ENCODE data around the gene OTUB2. TPM values are rescaled to one million over a fixed set of nuclear protein-coding genes. Genes with fewer than 3 reads are reported as not detected.

Gene OTUB2
- 1.7 TPM for total RNA-seq

DNA sequence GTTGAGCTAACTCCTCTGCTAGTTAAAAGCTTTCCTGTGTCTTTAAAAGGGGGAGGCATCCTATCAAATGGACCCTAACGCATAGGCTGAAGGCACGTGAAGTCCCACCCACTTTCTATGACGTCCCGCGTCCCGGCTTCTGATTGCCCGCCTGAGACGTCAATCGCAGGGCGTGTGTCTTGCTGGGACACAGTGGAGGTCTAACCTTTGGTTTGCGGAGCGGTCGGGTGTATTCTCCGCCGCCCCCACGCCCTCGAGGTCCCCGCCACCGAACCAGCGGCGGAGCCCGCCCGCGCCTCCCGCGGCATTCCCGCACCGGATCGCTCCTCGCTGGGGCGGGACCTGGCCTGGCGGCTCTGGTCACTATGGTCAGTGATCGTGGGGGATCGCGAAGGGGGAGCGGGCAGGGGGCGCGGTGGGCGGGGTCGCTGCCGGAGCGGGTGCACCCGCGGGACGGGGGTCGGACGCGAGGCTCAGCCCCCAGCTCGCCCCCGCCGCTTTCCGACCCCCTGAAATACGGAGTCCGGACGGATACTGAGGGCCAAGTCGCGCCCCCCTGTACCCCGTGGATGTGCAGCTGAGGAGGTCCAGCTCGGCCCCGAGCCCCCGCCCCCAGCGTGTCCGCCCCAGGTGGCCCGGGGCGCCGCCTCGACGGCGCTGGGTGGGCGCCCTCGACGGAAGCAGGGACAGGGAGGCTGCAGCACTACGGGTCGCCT is at the start of gene OTUB2:
TSS of gene OTUB2 (plus strand) at position 168 of the 716 bp plus-strand sequence. CDS start at position 366, 198 bp downstream.
- TF ChIP-seq, protein P1, sequence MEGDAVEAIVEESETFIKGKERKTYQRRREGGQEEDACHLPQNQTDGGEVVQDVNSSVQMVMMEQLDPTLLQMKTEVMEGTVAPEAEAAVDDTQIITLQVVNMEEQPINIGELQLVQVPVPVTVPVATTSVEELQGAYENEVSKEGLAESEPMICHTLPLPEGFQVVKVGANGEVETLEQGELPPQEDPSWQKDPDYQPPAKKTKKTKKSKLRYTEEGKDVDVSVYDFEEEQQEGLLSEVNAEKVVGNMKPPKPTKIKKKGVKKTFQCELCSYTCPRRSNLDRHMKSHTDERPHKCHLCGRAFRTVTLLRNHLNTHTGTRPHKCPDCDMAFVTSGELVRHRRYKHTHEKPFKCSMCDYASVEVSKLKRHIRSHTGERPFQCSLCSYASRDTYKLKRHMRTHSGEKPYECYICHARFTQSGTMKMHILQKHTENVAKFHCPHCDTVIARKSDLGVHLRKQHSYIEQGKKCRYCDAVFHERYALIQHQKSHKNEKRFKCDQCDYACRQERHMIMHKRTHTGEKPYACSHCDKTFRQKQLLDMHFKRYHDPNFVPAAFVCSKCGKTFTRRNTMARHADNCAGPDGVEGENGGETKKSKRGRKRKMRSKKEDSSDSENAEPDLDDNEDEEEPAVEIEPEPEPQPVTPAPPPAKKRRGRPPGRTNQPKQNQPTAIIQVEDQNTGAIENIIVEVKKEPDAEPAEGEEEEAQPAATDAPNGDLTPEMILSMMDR (IDR thresholded peaks at IDR 0.05) = no peak
- TF ChIP-seq POLR2AphosphoS5 (IDR thresholded peaks at IDR 0.05; ENCODE audit: insufficient read depth in 1 of 2, low read depth in 1 of 2) (peak; percentile 53 to 80), POLR2A (IDR thresholded peaks at IDR 0.05) (no peak)
- peaks cover 11% of the 10 kb centered on the region for H3K4me1 ChIP-seq
- peak in 1 of 2 donors; percentile 98 for DNase-seq (ENCODE audit: extremely low spot score in 2 of 2)
- no peaks in the 10 kb centered on the region for H3K9me3 ChIP-seq
- no peaks in the 10 kb centered on the region for H3K27me3 ChIP-seq
- H3K27ac ChIP-seq = peak within 1 kb of the TSS; percentile 52
- H3K36me3 ChIP-seq = no peaks in the 10 kb centered on the region
- H3K4me3 ChIP-seq = peak within 1 kb of the TSS; percentile 53 to 65
- intact Hi-C loops (cut with DNase I) = no loop called here

DNA sequence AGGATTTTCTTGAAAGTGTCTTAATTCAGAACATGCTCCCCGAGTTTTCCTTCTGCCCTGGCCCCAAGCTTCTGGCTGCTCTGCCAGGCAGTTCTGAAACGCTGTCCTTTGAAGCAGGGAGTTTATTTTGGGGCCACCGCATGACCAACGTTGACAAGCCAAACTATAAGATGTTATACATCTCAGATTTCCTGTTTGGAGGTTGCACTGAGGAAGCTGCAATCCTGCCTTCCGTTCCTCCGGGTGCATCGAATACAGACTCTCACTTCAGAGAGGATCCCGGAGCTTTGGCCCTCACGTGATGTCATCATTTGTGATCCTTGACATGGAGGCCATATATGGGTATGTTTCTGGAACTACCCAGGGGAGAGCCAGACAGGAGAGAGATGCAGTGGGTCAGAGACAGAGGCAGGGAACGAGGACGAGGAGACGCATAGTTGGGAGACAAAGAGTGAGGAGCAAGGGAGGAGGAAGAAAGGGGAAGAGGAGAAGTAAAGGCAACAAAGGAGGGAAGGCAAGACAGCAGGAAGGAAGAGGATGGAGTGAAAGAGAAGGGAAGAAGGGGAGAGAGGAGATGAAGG is 49.6 kb upstream of the OTUB2 start, which contains the start of gene ASB2:
TSS of gene ASB2 (minus strand) at position 94 of the 581 bp plus-strand sequence. CDS start 12,031 bp downstream, outside the sequence.
- TF ChIP-seq POLR2AphosphoS5 (IDR thresholded peaks at IDR 0.05; ENCODE audit: insufficient read depth in 1 of 2, low read depth in 1 of 2) (peak in 1 of 2 donors; percentile 51), POLR2A (IDR thresholded peaks at IDR 0.05) (no peak)
- TF ChIP-seq, protein P1 (IDR thresholded peaks at IDR 0.05) = no peak
- Histone ChIP-seq H3K4me3 (peak within 1 kb of the TSS; percentile 26 to 36), H3K27me3 (no peaks in the 10 kb centered on the region), H3K9me3 (no peaks in the 10 kb centered on the region), H3K4me1 (peaks cover 8% of the 10 kb centered on the region), H3K36me3 (no peaks in the 10 kb centered on the region), H3K27ac (peak within 1 kb of the TSS; percentile 69)
- intact Hi-C loops (cut with DNase I) = no loop called here
- no peak for DNase-seq (ENCODE audit: extremely low spot score in 2 of 2)

- no peak overlapping the region for H3K4me3 ChIP-seq
- H3K27me3 ChIP-seq = no peaks in the 10 kb centered on the region
- intact Hi-C loops (cut with DNase I) = no loop called here
- H3K36me3 ChIP-seq = no peaks in the 10 kb centered on the region
- DNase-seq (ENCODE audit: extremely low spot score in 2 of 2) = no peak
- peaks cover 11% of the 10 kb centered on the region for H3K4me1 ChIP-seq
- TF ChIP-seq POLR2AphosphoS5 (IDR thresholded peaks at IDR 0.05; ENCODE audit: insufficient read depth in 1 of 2, low read depth in 1 of 2) (no peak), POLR2A (IDR thresholded peaks at IDR 0.05) (no peak)
- TF ChIP-seq, protein P1 (IDR thresholded peaks at IDR 0.05) = no peak
- peak overlapping the region; percentile 69 for H3K27ac ChIP-seq
- no peaks in the 10 kb centered on the region for H3K9me3 ChIP-seq
Observed at GRCh38 chr14:93977171-93977570, 49.0 kb upstream of the OTUB2 start.

DNA sequence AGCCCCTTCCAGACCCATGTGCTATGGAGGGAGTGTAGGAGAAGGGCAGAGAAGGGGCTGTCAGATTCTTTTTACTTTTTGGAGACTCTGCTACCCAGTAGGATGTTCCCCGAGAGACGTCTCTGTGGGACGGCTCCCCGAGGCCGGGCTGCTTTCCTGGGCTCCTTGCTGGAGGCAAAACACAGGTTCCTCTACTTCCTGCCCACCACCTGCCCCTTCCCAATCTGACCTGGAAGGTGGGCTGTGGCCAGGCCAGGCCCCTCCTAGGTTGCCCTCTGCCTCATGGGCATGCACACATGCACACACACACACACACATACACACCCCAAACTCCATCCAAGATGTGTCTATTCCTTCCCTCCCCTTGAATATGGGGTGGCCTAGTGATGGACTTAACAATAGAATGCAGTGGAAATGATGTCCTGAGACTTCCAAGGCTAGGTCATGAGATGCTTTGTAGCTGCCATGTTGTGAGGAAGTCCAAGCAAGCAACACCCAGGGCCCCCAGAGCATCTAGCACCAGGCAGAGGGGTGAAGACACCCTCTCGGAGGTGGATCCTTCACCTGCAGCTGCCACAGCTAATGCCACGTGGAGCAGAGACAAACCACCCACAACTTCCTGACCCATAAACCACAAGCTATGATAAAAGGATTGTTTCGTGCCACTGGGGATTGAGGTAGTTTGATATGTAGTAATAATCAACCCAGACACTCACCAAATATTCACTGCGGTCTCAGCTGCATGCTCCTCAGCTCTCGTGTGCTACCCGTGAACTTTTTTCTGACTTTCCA is 48.2 kb upstream of the OTUB2 start:
- no peak for DNase-seq (ENCODE audit: extremely low spot score in 2 of 2)
- Histone ChIP-seq H3K36me3 (no peaks in the 10 kb centered on the region), H3K4me3 (no peak overlapping the region), H3K4me1 (peaks cover 11% of the 10 kb centered on the region), H3K9me3 (no peaks in the 10 kb centered on the region), H3K27me3 (no peaks in the 10 kb centered on the region), H3K27ac (peak overlapping the region; percentile 69)
- no peak for TF ChIP-seq POLR2AphosphoS5 (IDR thresholded peaks at IDR 0.05; ENCODE audit: insufficient read depth in 1 of 2, low read depth in 1 of 2)
- TF ChIP-seq POLR2A (IDR thresholded peaks at IDR 0.05) = no peak
- TF ChIP-seq, protein P1 (IDR thresholded peaks at IDR 0.05) = no peak
- intact Hi-C loops (cut with DNase I) = no loop called here

Measured in vagina (tissue), 2 donors.